Ascending aorta (tissue), 2 donors: ENCODE data around the gene SSBP1. TPM values are rescaled to one million over a fixed set of nuclear protein-coding genes. Genes with fewer than 3 reads are reported as not detected.

Experiments
- DNase-seq, 2 donors: peaks; one replicate each; pipeline ENCODE4 v3.0.0-alpha.2; 2019; ENCODE audit warnings: low spot score in 2 of 2
- H3K27ac ChIP-seq, 2 donors: fragments of 200-600 bp; sonication (generic); one replicate each; pipeline ENCODE4 v1.5.1; 2016 to 2017; ENCODE audit warnings: mild to moderate bottlenecking in 1 of 2
- H3K27me3 ChIP-seq: fragments of 200-600 bp; sonication (generic); one replicate; pipeline ENCODE4 v1.5.1; 2017
- H3K36me3 ChIP-seq, 2 donors: fragments of 200-600 bp; sonication (generic); one replicate each; pipeline ENCODE4 v1.5.1; 2016
- H3K4me1 ChIP-seq, 2 donors: fragments of 200-600 bp; sonication (generic); one replicate each; pipeline ENCODE4 v1.5.1; 2016 to 2017; ENCODE audit warnings: mild to moderate bottlenecking in 1 of 2
- H3K4me3 ChIP-seq, 2 donors: fragments of 200-600 bp; sonication (generic); one replicate each; pipeline ENCODE4 v1.5.1; 2016 to 2017; ENCODE audit warnings: mild to moderate bottlenecking in 1 of 2
- H3K9me3 ChIP-seq, 2 donors: fragments of 200-600 bp; sonication (generic); one replicate each; pipeline ENCODE4 v1.5.1; 2016
- intact Hi-C: fragments of 100-400 bp; cut with DNase I; formaldehyde crosslinking; loops from one replicate; pipeline ENCODE4 v1.15.1; 2023
- total RNA-seq: library from RNA; depleted of rRNA; stranded (reverse); fragments of >200 nt; gene quantifications from one replicate; pipeline ENCODE4 v1.1.0, GENCODE V29; 2016
- TF ChIP-seq, protein P1 (sequence below), 3 experiments: fragments of 200-600 bp in 2 of 3; fragments of 450-650 bp in 1 of 3; sonication (generic) in 2 of 3; IDR thresholded peaks; one replicate each; pipeline ENCODE4 v1.5.1; 2016 to 2019; ENCODE audit warnings: antibody characterized with exemption in 3 of 3, mild to moderate bottlenecking in 1 of 3, moderate library complexity in 1 of 3

The SSBP1 gene
- total RNA-seq, 1 donor from 2014 or later = 19.2 TPM

DNA sequence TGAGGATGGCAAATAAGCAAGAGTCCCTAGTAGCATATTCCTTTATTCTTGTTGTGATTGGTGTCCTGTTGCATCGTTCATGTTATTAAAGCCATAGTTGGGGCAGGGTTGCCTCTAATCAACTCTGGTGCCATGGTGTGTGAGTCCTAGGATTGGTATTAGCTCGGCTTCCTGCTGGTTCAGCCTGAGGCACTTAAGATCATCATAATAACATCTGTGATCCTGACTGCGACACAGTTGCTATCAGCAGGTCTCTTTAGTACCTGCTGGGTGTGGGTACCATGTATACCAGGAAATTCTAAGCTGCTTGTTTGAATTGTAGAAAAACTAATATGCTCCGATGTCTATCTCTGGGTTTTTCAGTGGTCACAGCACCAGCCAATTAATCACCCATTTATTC lies 28.4 kb upstream of the SSBP1 start:
- intact Hi-C loops = no loop called here
- H3K27ac ChIP-seq = no peak overlapping the region
- no peak for DNase-seq
- H3K27me3 ChIP-seq = no peaks in the 10 kb centered on the region
- no peaks in the 10 kb centered on the region for H3K4me1 ChIP-seq
- TF ChIP-seq, protein P1, sequence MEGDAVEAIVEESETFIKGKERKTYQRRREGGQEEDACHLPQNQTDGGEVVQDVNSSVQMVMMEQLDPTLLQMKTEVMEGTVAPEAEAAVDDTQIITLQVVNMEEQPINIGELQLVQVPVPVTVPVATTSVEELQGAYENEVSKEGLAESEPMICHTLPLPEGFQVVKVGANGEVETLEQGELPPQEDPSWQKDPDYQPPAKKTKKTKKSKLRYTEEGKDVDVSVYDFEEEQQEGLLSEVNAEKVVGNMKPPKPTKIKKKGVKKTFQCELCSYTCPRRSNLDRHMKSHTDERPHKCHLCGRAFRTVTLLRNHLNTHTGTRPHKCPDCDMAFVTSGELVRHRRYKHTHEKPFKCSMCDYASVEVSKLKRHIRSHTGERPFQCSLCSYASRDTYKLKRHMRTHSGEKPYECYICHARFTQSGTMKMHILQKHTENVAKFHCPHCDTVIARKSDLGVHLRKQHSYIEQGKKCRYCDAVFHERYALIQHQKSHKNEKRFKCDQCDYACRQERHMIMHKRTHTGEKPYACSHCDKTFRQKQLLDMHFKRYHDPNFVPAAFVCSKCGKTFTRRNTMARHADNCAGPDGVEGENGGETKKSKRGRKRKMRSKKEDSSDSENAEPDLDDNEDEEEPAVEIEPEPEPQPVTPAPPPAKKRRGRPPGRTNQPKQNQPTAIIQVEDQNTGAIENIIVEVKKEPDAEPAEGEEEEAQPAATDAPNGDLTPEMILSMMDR (IDR thresholded peaks at IDR 0.05) = no peak
- H3K4me3 ChIP-seq = no peak overlapping the region
- no peaks in the 10 kb centered on the region for H3K9me3 ChIP-seq
- no peaks in the 10 kb centered on the region for H3K36me3 ChIP-seq

DNA sequence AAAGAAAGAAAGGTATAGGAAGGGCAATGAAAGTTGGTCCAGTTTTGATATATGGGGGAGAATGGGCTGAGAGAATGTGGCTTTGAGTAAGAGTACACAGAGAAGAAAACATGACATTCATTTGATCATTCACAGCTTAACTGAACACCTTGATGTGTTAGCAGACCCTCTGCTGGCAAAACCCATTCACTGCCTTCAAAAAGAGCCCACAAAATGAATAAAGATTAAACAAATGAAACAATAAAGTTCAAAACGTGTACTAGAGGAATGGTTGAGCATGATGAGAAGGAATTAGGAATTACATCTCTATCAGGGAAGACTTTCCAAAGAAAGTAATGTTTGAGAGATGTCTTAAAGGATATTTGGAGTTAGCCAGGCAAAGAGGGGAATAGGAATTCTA lies 27.9 kb upstream of the SSBP1 start:
- no peaks in the 10 kb centered on the region for H3K9me3 ChIP-seq
- no peak overlapping the region for H3K4me3 ChIP-seq
- TF ChIP-seq, protein P1 (IDR thresholded peaks at IDR 0.05) = no peak
- DNase-seq = no peak
- no peaks in the 10 kb centered on the region for H3K36me3 ChIP-seq
- intact Hi-C loops = no loop called here
- H3K4me1 ChIP-seq = no peaks in the 10 kb centered on the region
- H3K27ac ChIP-seq = no peak overlapping the region
- no peaks in the 10 kb centered on the region for H3K27me3 ChIP-seq

DNA sequence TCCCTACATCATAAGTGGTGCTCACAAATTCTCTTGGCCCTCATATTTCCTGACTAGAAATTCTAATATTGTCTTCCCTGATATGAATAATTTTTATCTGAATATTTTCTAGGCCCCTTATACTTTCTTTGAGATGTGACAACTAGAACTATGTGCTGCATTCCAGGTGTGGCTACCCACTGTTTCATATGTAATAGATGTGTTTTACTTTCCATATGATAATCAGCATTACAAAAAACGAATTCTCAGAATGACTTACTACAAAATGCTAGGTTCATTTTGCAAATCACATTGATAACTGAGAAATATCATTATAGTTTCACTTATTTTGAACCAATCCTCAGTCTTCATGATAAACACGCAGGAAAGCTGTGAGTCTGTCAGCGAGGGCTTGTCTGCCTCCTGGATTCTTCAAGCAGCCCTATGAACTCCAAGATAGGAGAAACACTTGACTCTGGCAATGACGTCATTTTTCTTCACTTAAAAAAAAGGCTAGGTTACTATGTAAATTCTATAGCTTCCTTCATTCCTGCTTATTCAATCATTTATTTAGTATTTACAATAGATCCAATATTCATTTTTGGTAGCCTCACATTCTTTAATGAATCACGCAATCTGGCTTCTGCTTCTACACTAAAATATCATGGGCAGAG lies 25.4 kb upstream of the SSBP1 start:
- no peak for DNase-seq
- Histone ChIP-seq H3K4me1 (no peaks in the 10 kb centered on the region), H3K9me3 (no peaks in the 10 kb centered on the region), H3K27ac (no peak overlapping the region), H3K36me3 (no peaks in the 10 kb centered on the region), H3K4me3 (no peak overlapping the region), H3K27me3 (no peaks in the 10 kb centered on the region)
- intact Hi-C loops = no loop called here
- TF ChIP-seq, protein P1 (IDR thresholded peaks at IDR 0.05) = no peak

DNA sequence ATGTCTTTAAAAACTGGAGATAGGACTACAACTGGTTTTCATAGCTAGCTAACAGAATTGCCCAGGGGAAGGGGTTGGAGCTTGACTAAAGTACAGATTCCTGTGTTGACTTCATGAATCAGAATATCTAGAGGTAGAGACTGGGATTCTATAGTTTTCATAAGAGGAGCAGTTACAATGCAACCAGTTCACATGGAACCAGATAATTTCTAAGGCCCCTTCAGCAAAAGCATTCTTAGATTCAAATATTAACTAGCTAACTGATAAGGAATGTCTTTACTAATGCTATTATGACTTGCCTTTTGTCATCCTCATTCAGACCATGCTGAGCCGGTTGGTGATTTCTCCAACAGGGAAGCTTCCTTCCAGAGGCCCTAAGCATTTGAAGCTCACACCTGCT lies 24.3 kb upstream of the SSBP1 start:
- no peak overlapping the region for H3K27ac ChIP-seq
- no peaks in the 10 kb centered on the region for H3K4me1 ChIP-seq
- H3K4me3 ChIP-seq = no peak overlapping the region
- no peaks in the 10 kb centered on the region for H3K9me3 ChIP-seq
- H3K27me3 ChIP-seq = no peaks in the 10 kb centered on the region
- H3K36me3 ChIP-seq = no peaks in the 10 kb centered on the region
- DNase-seq = no peak
- intact Hi-C loops = no loop called here
- TF ChIP-seq, protein P1 (IDR thresholded peaks at IDR 0.05) = no peak

DNA sequence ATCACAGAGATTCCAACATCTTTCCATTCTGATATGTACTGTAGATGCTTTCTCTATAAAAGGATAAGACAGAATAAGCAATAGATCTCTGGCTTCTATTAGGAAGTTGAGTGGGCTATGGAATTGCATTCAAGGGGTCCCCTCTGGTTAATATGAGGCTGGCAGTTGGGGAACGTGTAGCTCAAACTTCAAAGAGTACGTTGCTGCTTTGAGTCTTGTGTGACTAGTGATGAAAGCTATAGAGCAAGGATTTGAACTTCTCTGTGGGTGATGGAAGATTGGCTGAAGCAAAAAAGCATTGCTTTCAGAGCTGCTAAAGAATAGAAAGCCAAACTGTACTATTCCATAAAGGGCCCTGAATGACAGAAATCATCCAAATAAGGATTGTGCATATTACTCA lies 23.6 kb upstream of the SSBP1 start:
- Histone ChIP-seq H3K27me3 (no peaks in the 10 kb centered on the region), H3K4me3 (no peak overlapping the region), H3K27ac (no peak overlapping the region), H3K9me3 (no peaks in the 10 kb centered on the region), H3K36me3 (no peaks in the 10 kb centered on the region), H3K4me1 (no peaks in the 10 kb centered on the region)
- DNase-seq = no peak
- intact Hi-C loops = no loop called here
- TF ChIP-seq, protein P1 (IDR thresholded peaks at IDR 0.05) = no peak

DNA sequence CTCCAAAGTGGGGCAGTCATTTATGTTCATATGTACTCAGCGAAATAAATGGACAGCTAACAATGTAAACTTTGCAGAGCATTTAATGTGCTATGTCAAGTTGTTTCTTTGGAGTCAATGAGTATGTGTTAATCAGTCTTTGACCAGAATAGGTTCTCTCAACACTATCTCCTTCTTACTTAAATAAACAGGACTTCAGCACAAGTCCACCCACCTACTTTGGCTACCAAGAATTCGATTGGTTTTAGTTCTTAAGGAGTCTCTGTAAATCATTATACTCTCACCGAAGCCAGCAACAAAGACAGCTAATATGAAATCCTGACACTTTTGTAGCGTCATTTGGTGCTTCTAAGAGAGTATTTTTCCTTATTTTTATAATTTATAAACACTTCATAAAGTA lies 23.1 kb upstream of the SSBP1 start:
- Histone ChIP-seq H3K27ac (no peak overlapping the region), H3K9me3 (no peaks in the 10 kb centered on the region), H3K4me3 (no peak overlapping the region), H3K27me3 (no peaks in the 10 kb centered on the region), H3K4me1 (no peaks in the 10 kb centered on the region), H3K36me3 (no peaks in the 10 kb centered on the region)
- intact Hi-C loops = no loop called here
- TF ChIP-seq, protein P1 (IDR thresholded peaks at IDR 0.05) = no peak
- DNase-seq = no peak
